Bronchial epithelial cell (primary cell): ENCODE measurements around the gene HLCS. TPM values are rescaled to one million over a fixed set of nuclear protein-coding genes. Genes with fewer than 3 reads are reported as not detected.

ENCODE experiments used
- DNase-seq: peaks from one replicate; pipeline ENCODE4 v3.0.0-alpha.2; 2010; ENCODE audit warnings: low read depth
- FAIRE-seq: peaks from 2 replicates; lab custom pipeline; 2011; peaks lifted over from hg19 to GRCh38; lab: Jason Lieb, UNC
- H3K27me3 ChIP-seq: 2 replicates; pipeline ENCODE4 v1.5.1; 2011; ENCODE audit warnings: low read length; ENCODE audit not compliant: control insufficient read depth, insufficient read depth
- H3K36me3 ChIP-seq: 2 replicates; pipeline ENCODE4 v1.5.1; 2011; ENCODE audit warnings: low read length; ENCODE audit not compliant: control insufficient read depth, insufficient read depth
- H3K4me3 ChIP-seq: 2 replicates; pipeline ENCODE4 v1.5.1; 2011; ENCODE audit warnings: mild to moderate bottlenecking, low read depth, low read length, control low read depth
- CTCF ChIP-seq: IDR thresholded peaks from 2 replicates; pipeline ENCODE4 v1.5.1; 2011; ENCODE audit warnings: mild to moderate bottlenecking, moderate library complexity, low read length, control low read depth, inconsistent platforms; ENCODE audit not compliant: insufficient read depth, severe bottlenecking
- total RNA-seq: library from RNA; depleted of rRNA; stranded (reverse); fragments of >200 nt; gene quantifications from 2 replicates; pipeline ENCODE4 v1.2.1, GENCODE V29; 2014

HLCS gene
- total RNA-seq, 1 donor from 2014 or later: 26.3 TPM

GRCh38 chr21:36780861-36781260 lies 185.6 kb downstream of the HLCS start:
- H3K36me3 ChIP-seq: no peaks in the 10 kb centered on the region
- no peaks in the 10 kb centered on the region for H3K27me3 ChIP-seq
- H3K4me3 ChIP-seq: no peak overlapping the region
- FAIRE-seq (no peak), DNase-seq (peak; percentile 25)
- no peak for TF ChIP-seq CTCF

- no peak for FAIRE-seq
- Histone ChIP-seq H3K4me3 (no peak overlapping the region), H3K27me3 (no peaks in the 10 kb centered on the region), H3K36me3 (no peaks in the 10 kb centered on the region)
- DNase-seq: no peak
- TF ChIP-seq CTCF: no peak
Observed at GRCh38 chr21:36776981-36777617, 189.4 kb downstream of the HLCS start.

GRCh38 chr21:36773995-36774394 lies 192.5 kb downstream of the HLCS start:
- DNase-seq (no peak), FAIRE-seq (no peak)
- H3K4me3 ChIP-seq: no peak overlapping the region
- H3K27me3 ChIP-seq: no peaks in the 10 kb centered on the region
- no peak for TF ChIP-seq CTCF
- no peaks in the 10 kb centered on the region for H3K36me3 ChIP-seq

- TF ChIP-seq CTCF: no peak
- peak; percentile 83 for FAIRE-seq
- DNase-seq: peak; percentile 74
- no peak overlapping the region for H3K4me3 ChIP-seq
- no peaks in the 10 kb centered on the region for H3K36me3 ChIP-seq
- no peaks in the 10 kb centered on the region for H3K27me3 ChIP-seq
Observed at GRCh38 chr21:36773117-36773516, 193.4 kb downstream of the HLCS start.

- Histone ChIP-seq H3K4me3 (no peak overlapping the region), H3K27me3 (no peaks in the 10 kb centered on the region), H3K36me3 (no peaks in the 10 kb centered on the region)
- FAIRE-seq (no peak), DNase-seq (no peak)
- TF ChIP-seq CTCF: no peak
Observed at GRCh38 chr21:36769051-36769839, 197.2 kb downstream of the HLCS start.

- FAIRE-seq (no peak), DNase-seq (no peak)
- no peak overlapping the region for H3K4me3 ChIP-seq
- no peaks in the 10 kb centered on the region for H3K27me3 ChIP-seq
- TF ChIP-seq CTCF: no peak
- no peaks in the 10 kb centered on the region for H3K36me3 ChIP-seq
Observed at GRCh38 chr21:36768496-36768895, 198.0 kb downstream of the HLCS start.
